Memory B cell (primary cell): Measurements from ENCODE around the gene TFF2.

ENCODE experiments used
- ATAC-seq: fragments of 150-1000 bp; cut with Tn5 transposase; 2 replicates; pipeline ENCODE4 v1.10.0; 2021; ENCODE audit warnings: low read depth, mild to moderate bottlenecking, moderate library complexity
- DNase-seq, 2 donors: peaks; one replicate each; pipeline ENCODE4 v3.0.0; 2022; ENCODE audit warnings: low spot score in 2 of 2
- H3K27ac Mint-ChIP-seq: one replicate; pipeline ENCODE4 v1.8.0; 2022; ENCODE audit warnings: mild to moderate bottlenecking, moderate library complexity, mixed read lengths
- H3K27me3 Mint-ChIP-seq: one replicate; pipeline ENCODE4 v1.8.0; 2022; ENCODE audit warnings: mixed read lengths
- H3K36me3 Mint-ChIP-seq: one replicate; pipeline ENCODE4 v1.8.0; 2022; ENCODE audit warnings: mild to moderate bottlenecking, mixed read lengths
- H3K4me1 Mint-ChIP-seq: one replicate; pipeline ENCODE4 v1.8.0; 2022; ENCODE audit warnings: mixed read lengths
- H3K4me3 Mint-ChIP-seq: one replicate; pipeline ENCODE4 v1.8.0; 2022; ENCODE audit warnings: mild to moderate bottlenecking, moderate library complexity, mixed read lengths
- H3K9me3 Mint-ChIP-seq: one replicate; pipeline ENCODE4 v1.8.0; 2022; ENCODE audit warnings: mixed read lengths

The TFF2 gene

GRCh38 chr21:42310411-42311001 is 40.3 kb downstream of the TFF2 start:
- no peak for DNase-seq
- Mint-ChIP-seq H3K36me3 (no peaks in the 10 kb centered on the region), H3K4me1 (no peaks in the 10 kb centered on the region), H3K27ac (peak overlapping the region; percentile 54), H3K4me3 (no peak overlapping the region), H3K27me3 (peaks cover 17% of the 10 kb centered on the region), H3K9me3 (no peaks in the 10 kb centered on the region)
- ATAC-seq, result no peak

- no peak overlapping the region for H3K4me3 Mint-ChIP-seq
- H3K4me1 Mint-ChIP-seq, result no peaks in the 10 kb centered on the region
- DNase-seq (peak; percentile 71 to 82), ATAC-seq (peak; percentile 74)
- no peaks in the 10 kb centered on the region for H3K36me3 Mint-ChIP-seq
- peak overlapping the region; percentile 54 for H3K27ac Mint-ChIP-seq
- H3K9me3 Mint-ChIP-seq, result no peaks in the 10 kb centered on the region
- H3K27me3 Mint-ChIP-seq, result peaks cover 17% of the 10 kb centered on the region
Measured at GRCh38 chr21:42309753-42310213, 41.0 kb downstream of the TFF2 start.

GRCh38 chr21:42308914-42309752 is 41.7 kb downstream of the TFF2 start:
- ATAC-seq, result no peak
- H3K36me3 Mint-ChIP-seq, result no peaks in the 10 kb centered on the region
- H3K4me1 Mint-ChIP-seq, result no peaks in the 10 kb centered on the region
- no peak for DNase-seq
- no peak overlapping the region for H3K4me3 Mint-ChIP-seq
- H3K27me3 Mint-ChIP-seq, result peaks cover 17% of the 10 kb centered on the region
- H3K9me3 Mint-ChIP-seq, result no peaks in the 10 kb centered on the region
- no peak overlapping the region for H3K27ac Mint-ChIP-seq

- DNase-seq (no peak), ATAC-seq (no peak)
- Mint-ChIP-seq H3K9me3 (no peaks in the 10 kb centered on the region), H3K27me3 (peaks cover 17% of the 10 kb centered on the region), H3K4me3 (no peak overlapping the region), H3K36me3 (no peaks in the 10 kb centered on the region), H3K27ac (no peak overlapping the region), H3K4me1 (no peaks in the 10 kb centered on the region)
Measured at GRCh38 chr21:42308161-42308913, 42.5 kb downstream of the TFF2 start.

DNA sequence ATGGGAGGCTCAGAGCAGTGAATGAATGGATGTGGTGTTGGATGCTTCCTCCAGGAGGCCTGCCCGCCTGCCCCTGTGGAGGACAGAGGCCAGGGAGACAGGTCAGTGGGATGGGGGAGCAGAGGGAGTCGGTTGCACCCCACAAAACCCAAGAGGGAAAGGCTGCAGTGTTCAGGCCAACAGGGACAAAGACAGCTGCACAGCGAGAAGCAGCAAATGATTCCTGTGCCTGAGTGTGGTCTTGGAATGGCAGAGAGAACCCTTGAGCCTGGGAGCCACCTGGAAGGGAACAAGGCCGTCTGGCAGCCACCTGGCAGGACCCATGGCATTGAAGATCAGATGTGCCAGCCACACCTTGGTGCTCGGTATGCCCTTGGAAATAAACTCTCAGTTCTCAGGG is 43.7 kb downstream of the TFF2 start:
- no peaks in the 10 kb centered on the region for H3K4me1 Mint-ChIP-seq
- DNase-seq (no peak), ATAC-seq (no peak)
- H3K27me3 Mint-ChIP-seq, result peaks cover 17% of the 10 kb centered on the region
- no peaks in the 10 kb centered on the region for H3K36me3 Mint-ChIP-seq
- H3K9me3 Mint-ChIP-seq, result no peaks in the 10 kb centered on the region
- no peak overlapping the region for H3K4me3 Mint-ChIP-seq
- no peak overlapping the region for H3K27ac Mint-ChIP-seq

DNA sequence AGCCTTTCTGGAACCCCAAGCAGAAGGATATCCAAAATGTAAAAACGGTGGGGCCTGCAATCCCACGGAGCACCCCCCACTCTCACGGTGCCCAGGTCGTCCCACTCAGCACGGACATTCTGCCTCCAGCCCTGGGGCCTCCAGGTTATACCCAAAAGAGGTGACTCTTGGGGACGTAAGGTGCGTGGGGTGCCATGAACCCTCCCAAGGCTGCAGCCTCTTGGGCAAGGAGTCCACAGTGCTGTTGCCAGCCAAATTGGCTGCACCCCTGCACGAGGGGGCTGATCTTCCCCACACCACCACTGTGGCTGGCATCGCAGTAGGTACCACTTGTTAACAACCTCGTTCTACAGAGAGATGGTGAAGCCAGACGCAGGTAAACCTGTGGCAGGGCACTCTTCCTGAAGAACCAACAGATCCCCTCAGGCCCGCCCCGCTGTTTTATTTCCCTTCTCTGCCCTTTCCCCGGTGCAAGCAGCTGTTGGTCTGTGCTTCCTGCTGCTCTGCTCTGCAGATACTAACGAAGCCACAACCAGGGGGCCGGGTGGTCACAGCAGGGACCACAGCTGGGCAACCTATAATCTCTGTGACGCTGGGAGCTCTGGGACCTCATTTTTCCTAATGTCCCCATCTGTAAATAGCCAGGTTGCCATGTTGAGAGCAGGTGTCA is 44.3 kb downstream of the TFF2 start:
- H3K4me3 Mint-ChIP-seq, result no peak overlapping the region
- no peaks in the 10 kb centered on the region for H3K4me1 Mint-ChIP-seq
- no peaks in the 10 kb centered on the region for H3K9me3 Mint-ChIP-seq
- H3K27me3 Mint-ChIP-seq, result peaks cover 17% of the 10 kb centered on the region
- DNase-seq (no peak), ATAC-seq (no peak)
- no peak overlapping the region for H3K27ac Mint-ChIP-seq
- H3K36me3 Mint-ChIP-seq, result no peaks in the 10 kb centered on the region

DNA sequence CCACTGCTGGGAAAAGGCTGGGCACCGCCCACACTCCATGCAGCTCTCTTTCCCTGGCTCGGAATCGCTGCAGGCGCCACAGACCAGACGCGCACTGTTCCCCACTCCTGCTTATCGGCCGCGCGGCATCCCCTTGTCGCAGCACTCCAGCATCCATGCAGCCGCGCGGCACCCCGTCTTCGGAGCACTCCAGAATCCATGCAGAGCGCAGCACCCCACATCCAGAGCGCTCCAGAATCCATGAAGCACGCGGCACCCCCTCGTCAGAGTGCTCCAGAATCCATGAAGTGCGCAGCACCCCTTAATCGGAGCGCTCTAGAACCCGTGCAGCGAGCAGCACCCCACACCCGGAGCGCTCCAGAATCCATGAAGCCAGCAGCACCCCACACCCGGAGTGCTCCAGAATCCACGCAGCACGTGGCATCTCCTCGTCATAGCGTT is 45.1 kb downstream of the TFF2 start:
- H3K27ac Mint-ChIP-seq, result no peak overlapping the region

DNA sequence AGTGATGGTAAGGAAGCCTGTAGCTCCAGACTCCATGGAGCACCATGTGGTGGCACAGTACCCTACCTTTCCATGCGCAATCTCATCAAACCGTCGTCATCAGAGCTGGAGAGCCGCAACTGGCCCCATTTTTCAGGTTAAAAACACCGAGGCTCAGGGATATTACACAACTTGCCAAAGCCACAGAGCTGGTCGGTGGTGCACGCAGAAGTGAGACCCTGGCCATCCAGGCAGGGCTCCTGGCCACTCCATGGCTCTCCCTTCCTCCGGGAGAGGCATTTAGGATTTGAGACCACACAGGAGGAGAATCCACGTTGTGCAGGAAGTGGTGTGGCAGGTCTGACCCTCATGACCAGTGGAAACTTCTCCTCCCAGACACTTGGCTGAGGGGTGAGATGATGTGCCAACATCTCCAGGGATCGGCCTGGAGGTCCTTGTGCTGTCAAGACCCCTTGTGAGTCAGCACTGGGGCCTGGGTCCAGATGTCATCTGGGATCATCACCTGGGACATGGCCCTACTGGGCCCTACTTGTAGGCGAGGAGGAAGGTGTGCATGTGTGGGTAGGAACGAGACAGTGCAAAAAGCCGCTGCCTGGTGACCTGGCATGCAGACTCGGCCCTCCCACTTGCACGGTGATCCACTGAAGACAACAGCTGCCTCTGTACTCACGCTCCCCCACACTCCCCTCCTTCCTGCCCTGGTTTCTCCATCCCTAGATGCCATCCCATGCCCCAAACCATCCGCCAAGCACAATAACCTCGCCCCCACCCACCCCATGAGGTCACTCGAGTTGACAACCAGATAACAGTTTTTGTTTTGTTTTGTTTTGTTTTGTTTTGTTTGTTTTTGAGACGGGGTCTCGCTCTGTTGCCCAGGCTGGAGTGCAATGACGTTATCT is 46.0 kb downstream of the TFF2 start:
- Mint-ChIP-seq H3K9me3 (no peaks in the 10 kb centered on the region), H3K36me3 (no peaks in the 10 kb centered on the region), H3K4me3 (no peak overlapping the region), H3K4me1 (no peaks in the 10 kb centered on the region), H3K27ac (no peak overlapping the region), H3K27me3 (peaks cover 14% of the 10 kb centered on the region)
- DNase-seq (no peak), ATAC-seq (no peak)

More for the DNA sequence above, 45.1 kb downstream of the TFF2 start:
- Mint-ChIP-seq H3K27me3 (peaks cover 17% of the 10 kb centered on the region), H3K9me3 (no peaks in the 10 kb centered on the region), H3K4me3 (no peak overlapping the region), H3K4me1 (no peaks in the 10 kb centered on the region), H3K36me3 (no peaks in the 10 kb centered on the region)
- ATAC-seq (no peak), DNase-seq (no peak)

DNA sequence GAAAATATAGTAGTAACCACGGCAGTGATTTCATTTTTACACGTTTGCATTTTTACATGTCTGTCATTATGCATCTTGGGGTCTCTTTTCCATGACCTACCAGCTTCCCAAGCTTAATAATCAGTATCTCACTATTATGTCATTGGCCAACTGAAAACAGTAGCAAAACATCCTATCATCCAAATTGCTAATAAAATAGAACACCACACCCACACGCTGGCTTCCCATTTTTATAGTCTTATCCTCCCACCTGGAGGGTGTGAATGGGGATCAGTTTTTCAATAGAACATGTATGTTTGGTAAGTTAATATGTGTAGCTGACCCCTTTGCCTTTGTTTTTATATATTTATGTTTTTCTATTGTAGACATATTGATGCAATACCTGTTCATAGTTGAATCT is 47.4 kb downstream of the TFF2 start:
- Mint-ChIP-seq H3K4me3 (no peak overlapping the region), H3K9me3 (no peaks in the 10 kb centered on the region), H3K4me1 (no peaks in the 10 kb centered on the region), H3K27ac (no peak overlapping the region), H3K27me3 (peaks cover 14% of the 10 kb centered on the region), H3K36me3 (no peaks in the 10 kb centered on the region)
- DNase-seq (no peak), ATAC-seq (no peak)

GRCh38 chr21:42302794-42303193 is 48.0 kb downstream of the TFF2 start:
- no peaks in the 10 kb centered on the region for H3K36me3 Mint-ChIP-seq
- no peaks in the 10 kb centered on the region for H3K4me1 Mint-ChIP-seq
- H3K27me3 Mint-ChIP-seq, result peaks cover 14% of the 10 kb centered on the region
- DNase-seq, result no peak
- no peaks in the 10 kb centered on the region for H3K9me3 Mint-ChIP-seq
- ATAC-seq, result no peak
- no peak overlapping the region for H3K4me3 Mint-ChIP-seq
- H3K27ac Mint-ChIP-seq, result no peak overlapping the region

- no peaks in the 10 kb centered on the region for H3K4me1 Mint-ChIP-seq
- no peak overlapping the region for H3K27ac Mint-ChIP-seq
- H3K4me3 Mint-ChIP-seq, result no peak overlapping the region
- peaks cover 3% of the 10 kb centered on the region for H3K36me3 Mint-ChIP-seq
- H3K27me3 Mint-ChIP-seq, result peaks cover 9% of the 10 kb centered on the region
- no peak for ATAC-seq
- H3K9me3 Mint-ChIP-seq, result no peaks in the 10 kb centered on the region
- no peak for DNase-seq
Measured at GRCh38 chr21:42302076-42302650, 48.6 kb downstream of the TFF2 start.

GRCh38 chr21:42301371-42302075 is 49.3 kb downstream of the TFF2 start:
- peaks cover 4% of the 10 kb centered on the region for H3K36me3 Mint-ChIP-seq
- no peak for DNase-seq
- H3K27ac Mint-ChIP-seq, result no peak overlapping the region
- ATAC-seq, result no peak
- H3K9me3 Mint-ChIP-seq, result no peaks in the 10 kb centered on the region
- no peaks in the 10 kb centered on the region for H3K4me1 Mint-ChIP-seq
- no peak overlapping the region for H3K4me3 Mint-ChIP-seq
- H3K27me3 Mint-ChIP-seq, result peaks cover 4% of the 10 kb centered on the region
